Putamen (tissue), 1 donor: ENCODE results near the gene ENPP7.

ENCODE experiments used
- DNase-seq: peaks from one replicate; pipeline ENCODE4 v3.0.0-alpha.2; 2016; ENCODE audit warnings: low spot score

Gene ENPP7

DNA sequence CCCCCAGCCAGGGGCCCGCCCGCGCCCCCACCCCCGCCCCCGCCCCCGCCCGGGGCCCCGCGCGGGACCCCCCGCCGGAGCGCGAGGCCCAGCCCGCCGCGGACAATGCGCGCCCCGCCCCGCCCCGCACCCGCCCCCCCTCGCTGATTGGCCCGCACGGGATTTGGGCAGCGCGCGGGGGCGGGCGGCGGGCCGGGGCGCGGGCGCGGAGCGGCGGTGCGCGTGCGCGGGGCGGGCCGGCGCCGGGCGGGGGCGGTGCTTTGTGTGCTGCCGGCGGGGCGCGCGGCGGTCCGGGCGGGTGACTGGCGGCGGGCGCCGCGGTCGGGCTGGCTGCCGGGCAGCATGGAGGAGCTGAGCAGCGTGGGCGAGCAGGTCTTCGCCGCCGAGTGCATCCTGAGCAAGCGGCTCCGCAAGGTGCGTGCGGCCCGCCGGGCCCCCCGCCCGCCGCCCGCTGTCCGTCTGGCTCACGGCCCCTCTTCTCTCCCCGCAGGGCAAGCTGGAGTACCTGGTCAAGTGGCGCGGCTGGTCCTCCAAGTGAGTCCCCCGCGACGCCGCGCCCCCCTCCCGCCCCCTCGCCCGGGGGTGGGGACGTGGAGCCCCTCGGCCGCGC is 47.3 kb downstream of the ENPP7 start, which contains the start of gene CBX2:
TSS of gene CBX2 (plus strand) at position 255 of the 610 bp plus-strand sequence. CDS start at position 343, 88 bp downstream.
- peak; percentile 74 for DNase-seq

DNA sequence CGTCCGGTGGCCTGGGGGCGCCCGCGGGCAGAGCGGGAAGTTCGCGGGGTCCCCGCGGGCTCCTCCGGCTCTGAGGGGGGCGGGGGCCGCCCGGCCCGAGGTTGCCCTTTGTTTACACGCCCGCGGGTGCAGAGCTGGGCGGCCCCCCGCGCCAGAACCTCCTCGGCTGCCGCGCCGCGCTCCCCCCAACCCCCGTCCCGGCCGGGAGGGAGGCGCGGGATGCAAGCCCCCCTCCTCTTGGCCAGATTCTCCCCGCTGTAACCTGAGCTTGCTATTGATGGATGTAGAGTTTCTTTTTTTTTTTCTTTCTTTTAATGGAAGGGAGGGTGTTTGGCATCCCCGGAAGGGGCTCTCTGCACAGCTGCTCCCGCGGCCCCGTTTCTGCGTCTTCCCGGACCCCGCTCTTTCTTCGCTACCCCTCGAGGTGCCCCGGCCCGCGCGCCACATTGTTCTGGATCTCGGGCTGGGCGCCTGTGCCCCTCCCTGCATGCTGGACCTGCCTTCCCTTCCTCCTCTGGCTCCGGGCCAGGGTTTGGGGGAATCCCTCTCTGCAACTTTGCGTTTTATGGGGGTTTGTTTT is 47.9 kb downstream of the ENPP7 start:
- DNase-seq: no peak

DNA sequence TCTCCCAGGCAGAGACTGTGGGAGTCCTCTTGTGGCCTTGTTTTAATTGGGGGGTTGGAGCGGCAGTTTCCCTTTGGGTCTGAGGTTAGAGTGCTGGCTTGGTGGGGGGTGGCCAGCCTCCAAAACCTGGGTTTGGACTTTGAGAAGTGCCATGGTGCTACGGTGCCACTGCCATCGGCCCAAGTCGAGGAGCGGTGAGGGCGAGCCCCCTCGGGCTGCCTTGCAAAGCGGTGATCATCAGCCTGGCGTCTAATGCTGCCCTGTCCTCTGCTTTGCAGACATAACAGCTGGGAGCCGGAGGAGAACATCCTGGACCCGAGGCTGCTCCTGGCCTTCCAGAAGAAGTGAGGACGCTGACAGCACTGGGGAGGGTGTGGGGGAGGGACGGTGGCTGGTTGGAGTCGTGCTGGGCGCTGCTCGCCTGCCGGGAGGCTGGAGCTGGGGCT is 48.4 kb downstream of the ENPP7 start:
- DNase-seq: no peak

DNA sequence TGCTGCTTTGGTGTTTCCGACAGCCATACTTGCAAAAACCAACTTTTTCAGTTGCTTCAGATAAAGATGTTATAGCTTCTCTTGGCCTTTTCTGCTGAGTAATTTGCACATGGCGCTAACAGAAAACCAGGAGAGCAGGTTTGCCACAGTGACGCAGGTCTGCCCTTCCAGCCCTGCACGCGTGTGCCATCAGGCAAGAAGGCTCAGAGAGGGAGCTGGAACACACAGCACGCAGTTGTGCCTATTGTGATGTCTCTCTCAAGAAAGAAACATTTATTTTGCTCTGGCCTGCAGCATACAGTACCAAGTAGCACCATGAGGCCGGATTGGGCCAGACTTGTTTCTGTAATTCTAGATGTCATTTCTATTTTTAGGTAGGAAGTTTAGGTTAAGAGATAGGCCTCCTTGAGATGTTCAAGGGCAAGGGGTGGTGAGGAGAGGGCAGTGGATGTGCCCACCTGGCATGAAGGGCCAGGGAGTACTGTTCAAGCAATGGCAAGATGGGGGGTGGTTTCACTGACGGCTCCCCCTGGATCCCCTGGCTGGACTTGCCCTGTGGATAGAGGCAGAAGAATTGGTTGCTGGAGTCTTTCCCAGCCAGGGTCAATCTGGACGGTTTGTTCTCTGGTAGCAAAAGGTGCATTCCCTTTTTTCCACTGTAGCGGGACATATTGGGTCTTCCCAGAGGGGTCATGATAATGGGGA is 49.1 kb downstream of the ENPP7 start:
- no peak for DNase-seq

DNA sequence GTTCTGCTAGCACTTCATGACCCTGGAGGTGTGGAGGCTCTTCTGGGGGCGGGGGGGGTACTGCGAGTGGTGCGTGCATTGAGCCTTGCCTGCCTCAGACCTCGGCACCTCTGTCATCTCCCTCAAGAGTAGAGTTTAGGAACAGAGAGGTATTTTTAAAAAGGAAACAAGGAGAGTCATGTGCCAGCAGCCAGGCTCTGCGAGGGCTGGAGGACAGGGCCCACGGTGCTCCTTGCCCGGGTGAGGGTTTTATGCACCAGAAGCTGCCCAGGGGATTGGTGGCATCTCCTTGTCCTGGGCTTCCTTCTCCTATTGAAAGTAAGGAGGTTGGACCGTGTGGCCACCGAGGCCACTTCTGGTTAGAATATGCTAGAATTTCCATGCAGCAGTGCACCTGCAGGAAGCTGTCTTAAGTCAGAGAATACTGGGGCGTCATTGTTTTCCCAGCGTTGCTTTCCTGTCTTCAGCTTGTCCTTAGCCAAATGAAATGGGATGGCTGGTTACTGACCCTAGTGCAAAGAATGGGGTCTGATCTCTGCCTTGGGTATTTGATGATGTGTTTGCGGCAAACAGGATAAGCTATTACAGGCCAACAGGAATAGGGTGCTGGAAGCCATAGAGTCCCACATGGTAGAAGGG is 50.4 kb downstream of the ENPP7 start:
- no peak for DNase-seq

DNA sequence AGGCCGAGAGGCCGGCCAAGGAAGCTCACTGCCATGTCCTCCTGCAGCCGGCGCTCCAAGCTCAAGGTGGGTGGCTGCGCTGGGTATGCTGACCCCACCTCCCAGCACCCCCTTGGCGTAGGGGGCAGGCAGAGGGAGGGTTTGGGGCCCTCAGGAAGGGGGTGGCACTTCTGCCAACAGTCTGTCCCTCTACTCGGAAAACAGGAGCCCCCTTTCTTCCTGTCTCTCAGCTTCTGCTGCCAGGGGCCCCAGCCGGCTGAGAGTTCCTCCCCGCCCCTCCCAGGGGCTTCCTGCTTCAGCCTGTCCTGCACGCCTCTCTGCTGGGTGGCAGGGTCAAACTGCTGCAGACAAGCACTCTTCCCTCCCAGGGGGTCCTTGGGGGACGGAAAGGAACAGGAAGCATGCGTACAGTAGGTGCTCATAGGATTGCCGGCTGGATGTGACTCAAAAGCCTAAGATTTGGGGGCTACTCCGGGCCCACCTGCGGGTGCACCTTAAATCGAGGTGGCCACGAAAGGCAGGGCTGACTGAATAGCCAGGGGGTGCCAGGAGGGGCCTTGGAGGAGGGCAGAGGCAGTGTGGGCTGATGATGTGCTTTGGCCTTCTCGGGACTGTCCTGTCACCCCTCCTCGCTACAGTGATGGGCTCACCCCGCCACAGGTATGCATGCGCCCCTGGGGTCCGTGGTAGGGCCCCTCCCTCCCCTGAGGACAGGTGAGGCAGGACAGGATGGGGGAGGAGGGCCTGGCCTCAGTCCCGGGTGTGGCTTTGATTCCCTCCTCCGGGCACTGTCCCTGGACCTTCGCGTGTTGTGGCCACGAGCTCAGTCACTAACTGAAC is 51.2 kb downstream of the ENPP7 start:
- DNase-seq: no peak

DNA sequence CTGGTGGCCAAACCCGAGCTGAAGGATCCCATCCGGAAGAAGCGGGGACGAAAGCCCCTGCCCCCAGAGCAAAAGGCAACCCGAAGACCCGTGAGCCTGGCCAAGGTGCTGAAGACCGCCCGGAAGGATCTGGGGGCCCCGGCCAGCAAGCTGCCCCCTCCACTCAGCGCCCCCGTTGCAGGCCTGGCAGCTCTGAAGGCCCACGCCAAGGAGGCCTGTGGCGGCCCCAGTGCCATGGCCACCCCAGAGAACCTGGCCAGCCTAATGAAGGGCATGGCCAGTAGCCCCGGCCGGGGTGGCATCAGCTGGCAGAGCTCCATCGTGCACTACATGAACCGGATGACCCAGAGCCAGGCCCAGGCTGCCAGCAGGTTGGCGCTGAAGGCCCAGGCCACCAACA is 53.1 kb downstream of the ENPP7 start:
- no peak for DNase-seq

DNA sequence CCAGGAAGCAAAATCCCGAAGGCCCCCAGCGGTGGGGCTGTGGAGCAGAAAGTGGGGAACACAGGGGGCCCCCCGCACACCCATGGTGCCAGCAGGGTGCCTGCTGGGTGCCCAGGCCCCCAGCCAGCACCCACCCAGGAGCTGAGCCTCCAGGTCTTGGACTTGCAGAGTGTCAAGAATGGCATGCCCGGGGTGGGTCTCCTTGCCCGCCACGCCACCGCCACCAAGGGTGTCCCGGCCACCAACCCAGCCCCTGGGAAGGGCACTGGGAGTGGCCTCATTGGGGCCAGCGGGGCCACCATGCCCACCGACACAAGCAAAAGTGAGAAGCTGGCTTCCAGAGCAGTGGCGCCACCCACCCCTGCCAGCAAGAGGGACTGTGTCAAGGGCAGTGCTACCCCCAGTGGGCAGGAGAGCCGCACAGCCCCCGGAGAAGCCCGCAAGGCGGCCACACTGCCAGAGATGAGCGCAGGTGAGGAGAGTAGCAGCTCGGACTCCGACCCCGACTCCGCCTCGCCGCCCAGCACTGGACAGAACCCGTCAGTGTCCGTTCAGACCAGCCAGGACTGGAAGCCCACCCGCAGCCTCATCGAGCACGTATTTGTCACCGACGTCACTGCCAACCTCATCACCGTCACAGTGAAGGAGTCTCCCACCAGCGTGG is 53.7 kb downstream of the ENPP7 start:
- no peak for DNase-seq

DNA sequence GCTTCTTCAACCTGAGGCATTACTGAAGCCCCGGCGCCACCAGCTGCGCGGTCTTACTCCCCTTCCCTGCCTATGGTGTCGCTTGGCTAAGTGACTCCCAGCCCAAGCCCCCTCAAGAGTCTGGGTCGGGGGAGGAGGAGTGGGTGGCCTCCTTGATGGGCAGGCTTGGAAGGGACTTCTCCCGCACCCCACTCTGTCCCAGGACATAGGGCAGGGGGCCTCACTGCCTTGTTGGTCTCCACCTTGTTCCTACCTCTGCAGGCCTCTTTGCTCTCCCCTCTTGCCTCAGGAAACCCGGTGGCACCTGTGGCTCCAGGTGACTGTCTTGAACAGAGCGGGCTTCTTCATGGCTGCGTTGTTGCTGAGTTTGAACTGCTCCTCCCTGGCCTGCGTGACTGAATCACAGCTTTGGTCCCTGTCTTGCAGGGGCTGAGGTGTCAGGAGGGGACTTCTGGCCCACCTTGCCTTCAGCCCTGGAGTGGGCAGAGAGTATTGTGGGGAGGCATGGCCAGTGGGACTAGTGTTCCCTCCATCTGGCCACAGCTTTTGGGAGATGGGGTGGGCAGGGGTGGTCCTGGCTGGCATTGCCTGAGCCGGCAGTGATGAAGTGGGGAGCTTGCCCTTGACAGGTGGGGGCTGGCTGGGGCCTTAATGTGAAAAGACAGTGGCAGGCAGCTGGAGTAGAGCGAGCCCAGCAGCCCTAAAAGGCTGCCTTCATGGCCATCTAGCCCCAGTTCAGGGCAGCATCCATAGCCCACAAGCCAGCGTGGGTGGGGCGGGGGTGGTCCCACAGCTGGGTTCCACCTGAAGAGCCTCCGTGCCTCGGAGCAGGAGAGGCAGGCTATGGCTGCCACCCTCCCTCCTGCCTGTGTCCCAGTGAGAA is 54.5 kb downstream of the ENPP7 start:
- no peak for DNase-seq

DNA sequence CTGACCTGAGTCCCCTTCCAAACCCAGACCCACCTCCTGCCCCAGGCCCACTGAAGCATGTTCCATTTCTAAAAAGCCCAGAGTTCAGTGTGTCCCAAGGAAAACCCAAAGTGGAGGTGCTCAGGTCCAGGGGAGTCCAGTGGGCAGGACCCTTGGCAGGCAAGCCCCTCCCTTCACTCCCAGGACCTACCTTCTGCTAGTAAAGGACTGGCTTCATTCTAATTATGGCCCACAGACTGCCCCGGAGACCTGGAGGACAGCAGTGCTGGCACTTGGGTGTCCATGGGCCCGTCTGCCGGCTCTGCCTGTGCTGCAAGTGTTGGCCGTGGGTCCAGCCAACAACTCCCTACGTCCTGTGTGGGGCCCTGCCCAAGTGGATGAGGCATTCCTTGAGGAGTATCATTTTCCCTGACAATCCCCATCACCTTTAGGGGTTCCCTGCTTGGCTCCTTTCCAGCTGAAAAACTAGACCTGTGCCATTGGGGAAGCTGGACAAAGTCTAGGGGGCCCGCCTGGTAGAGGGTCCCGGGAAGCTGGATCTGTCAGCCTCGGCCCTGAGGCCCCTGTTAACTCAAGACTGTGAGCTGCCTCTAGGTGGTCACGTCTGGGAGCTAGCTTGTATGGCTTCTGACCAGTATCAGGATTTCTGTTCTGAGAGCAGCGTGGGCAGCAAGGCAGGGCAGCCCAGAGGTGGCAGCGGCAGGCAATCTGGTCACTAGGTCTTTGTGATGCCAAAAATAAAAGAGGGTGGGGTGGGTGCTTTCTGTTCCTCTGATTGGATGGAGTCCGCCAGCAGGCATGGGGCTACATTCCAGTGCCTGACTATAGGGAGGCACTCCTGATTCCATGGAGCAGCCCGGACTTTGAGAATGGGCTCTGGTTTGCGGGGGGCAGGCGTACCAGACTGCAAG is 55.4 kb downstream of the ENPP7 start:
- DNase-seq: no peak

DNA sequence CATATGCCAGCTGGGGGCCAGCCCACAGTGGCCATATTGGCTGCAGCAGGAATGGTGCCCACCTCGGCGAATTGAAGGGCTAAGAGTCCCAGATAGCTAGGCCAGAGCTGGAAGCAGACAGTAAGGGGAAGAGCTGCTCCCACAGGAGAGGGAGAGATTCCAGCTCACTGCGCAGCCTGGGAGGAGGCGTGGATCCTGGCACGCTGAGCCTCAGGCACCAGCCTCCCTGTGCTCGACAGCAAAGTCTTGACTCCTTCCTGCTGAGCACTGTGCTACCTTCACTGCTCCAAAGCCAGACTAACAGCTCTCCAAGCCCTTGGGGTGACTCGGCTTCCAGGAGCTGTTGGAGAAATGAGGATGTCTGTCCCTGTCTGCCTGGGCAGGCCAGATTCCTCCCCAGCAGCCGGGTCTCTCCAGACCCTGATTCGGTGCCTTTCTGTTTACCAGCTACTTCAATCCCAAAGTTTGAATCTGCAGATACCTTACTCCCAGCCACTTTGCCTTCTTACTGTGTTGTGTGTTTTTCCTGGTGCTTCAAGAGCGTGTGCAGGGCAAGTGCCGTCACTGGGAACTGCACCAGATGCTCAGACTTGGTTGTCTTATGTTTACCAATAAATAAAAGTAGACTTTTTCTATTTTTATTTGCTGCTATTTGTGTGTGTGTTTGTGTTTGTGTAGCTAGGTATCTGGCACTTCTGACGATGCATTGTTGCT is 56.3 kb downstream of the ENPP7 start:
- DNase-seq: no peak

DNA sequence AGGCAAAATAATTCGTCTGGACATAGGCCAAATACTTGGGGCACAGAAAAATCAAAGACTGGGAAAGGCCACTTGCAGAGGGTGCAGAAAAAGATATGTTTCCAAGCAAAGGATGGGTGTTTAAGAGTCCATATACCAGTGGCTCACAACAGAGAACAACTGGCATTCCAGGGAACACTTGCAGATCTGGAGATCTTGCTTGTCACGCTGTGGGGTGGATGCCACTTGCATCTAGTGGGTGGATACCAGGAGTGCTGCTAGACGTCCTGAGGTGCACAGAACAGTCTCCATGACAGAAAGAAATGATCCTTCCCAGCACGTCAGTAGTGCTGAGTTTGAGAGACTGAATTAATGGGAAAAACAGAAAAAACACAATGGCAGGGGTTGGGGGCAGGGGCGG is 57.7 kb downstream of the ENPP7 start:
- no peak for DNase-seq

DNA sequence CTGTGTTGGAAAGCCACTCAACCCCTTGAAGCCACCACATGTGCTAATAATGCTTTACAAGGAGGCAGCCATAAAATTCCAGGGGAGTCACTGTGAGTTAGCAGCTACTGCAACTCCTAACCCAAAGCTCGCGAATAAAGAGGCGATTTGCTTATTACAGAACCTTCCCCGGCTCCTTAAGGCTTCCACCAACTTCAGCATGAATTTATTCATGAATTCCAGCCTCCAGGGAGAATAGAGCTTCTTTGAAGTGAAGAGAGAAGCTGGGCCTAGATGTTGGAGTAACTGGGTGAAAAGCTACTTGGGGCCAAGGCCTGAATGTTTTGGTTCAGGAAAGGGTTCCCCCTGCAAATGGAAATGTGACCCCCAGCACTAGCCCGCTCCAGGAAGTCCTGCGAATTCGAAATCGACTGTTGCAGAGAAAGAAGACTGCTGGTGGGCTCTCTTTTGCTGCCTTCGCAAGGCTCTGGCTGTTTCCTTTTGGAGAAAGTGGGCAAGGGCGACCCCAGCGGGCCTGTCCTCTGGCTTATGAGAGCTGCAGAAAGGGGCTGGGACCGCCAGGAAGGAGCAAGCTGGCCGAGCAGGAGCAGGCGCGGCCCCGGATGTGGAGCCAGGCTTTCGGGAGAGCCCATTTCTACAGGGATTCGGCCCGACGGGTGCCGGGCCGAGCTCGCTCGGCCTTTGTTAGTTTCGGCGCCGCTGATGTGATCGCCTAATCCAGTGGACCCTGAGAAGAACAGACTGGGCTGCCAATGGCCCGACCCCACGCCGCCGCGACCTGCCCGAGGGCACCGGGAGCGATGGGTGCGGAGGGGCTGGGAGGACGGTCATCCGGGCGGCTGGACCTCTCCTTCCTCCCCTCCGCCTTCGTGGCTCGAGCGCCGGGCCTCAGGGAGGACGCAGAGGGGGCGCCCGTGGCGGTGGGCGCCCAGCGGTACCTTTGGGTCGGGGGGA is 58.5 kb downstream of the ENPP7 start:
- DNase-seq: no peak

DNA sequence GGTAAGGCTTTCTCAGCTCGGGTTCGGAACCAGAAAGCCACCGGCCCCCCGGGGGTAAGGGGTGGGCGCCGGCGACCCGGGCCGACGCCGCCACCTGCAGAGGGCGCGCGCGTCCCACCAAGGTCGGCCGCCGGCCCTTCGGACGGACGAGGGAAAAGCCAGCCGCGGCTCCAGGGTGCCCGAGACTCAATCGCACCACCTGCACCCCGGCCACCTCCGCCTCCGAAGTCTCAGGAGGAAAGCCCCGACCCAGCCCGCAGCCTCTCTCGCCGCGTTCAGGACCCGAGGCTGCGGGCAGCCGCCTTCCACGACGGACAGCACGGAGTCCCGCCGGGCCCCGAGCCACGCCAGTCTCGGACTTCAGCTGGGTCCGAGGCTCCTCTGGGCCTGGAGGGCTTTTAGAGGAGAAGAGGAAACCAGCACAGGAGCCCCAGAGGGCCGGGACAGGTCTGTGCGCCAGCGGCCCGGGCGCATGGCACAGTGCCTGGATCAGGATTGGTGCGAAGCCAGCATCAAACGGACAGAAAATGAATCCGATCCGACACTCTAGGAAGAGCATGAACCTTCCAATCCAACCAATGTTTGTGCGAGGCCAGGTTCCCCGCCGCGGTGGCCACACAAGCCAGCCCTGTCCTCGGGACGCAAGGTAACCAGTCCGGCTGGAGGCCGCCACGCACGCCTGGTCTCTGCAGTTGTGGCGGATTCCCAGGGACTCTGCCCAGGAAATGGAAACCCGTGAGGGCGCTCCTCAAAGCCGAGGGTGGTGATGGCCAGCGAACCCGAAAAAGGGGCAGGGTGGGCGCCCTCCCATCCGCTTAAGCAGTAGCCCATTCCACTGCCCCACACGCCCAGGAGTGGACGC is 59.4 kb downstream of the ENPP7 start:
- no peak for DNase-seq

DNA sequence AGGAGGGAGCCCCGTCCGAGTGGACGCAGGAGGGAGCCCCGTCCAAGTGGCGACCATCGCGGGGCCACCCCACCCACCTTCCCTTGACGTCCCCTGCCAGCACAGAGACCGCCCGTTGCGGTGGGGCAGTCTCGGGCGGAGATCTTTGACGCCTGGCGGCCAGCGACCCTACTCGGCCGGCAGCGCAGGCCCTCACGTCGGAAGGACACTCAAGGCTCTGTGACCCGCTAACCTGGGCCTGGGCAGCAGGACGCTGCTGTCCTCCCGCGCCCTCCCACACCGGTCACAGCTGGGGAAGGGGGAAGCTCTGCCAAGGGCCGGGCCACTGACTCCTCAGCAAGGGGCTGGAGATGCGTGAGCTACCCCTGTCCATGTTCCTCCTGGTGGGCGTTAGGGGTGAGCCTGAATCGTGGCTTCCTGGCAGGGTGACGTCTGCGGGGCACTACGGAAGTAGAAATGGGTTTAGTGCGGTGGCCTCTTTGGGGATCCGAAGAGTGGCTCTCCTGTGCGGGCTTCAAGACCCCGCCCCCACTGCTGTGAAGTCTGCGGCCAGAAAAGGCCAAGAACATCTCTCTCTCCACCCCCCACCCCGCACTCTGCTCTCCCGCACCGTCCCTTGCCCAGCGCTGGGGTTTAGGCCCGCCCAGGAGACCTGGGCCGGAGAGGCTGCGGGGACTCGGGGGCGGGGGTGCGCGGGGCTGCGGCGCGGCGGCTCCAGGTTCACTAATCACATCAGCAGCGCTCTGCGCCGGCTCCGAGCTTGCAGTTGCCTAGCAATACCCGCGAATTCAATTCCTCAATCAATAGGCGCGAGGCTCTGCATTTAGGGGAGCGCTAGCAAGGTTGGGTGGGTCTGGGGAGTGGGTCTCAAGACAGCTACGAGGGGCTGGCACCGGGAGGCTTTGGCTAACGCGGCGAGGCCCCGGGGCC is 60.3 kb downstream of the ENPP7 start:
- DNase-seq: no peak
